ENCODE results near the gene DUS3L.

GRCh38 chr19:5790559-5791520 is at the start of gene DUS3L:
- TF ChIP-seq CTCF (IDR thresholded peaks at IDR 0.05) (no peak), POLR2A (IDR thresholded peaks at IDR 0.05) (peak in 1 of 2 donors; percentile 48)
